Middle frontal gyrus (tissue), 1 donor: ENCODE results near the gene GNL3.
"Not testable (repeated sequence)": the region's sequence is repeated elsewhere in the genome, so short reads cannot be mapped to it uniquely, and the experiment has no call there.

Experiments
- DNase-seq: peaks from one replicate; pipeline ENCODE4 v3.0.0-alpha.2; 2015; ENCODE audit warnings: low spot score; ENCODE audit errors: extremely low spot score

Gene GNL3

GRCh38 chr3:52685709-52686691, at the start of gene GNL3, which contains the start of gene PBRM1:
TSS of gene GNL3 (plus strand) at chr3:52686032. CDS start at chr3:52686093, 61 bp downstream.
TSS of gene PBRM1 (minus strand) at chr3:52685913.
- DNase-seq = peak; percentile 96

- DNase-seq = no peak
Observed at GRCh38 chr3:52636673-52637072, 49.2 kb upstream of the GNL3 start.

GRCh38 chr3:52645549-52645948, 40.3 kb upstream of the GNL3 start:
- DNase-seq = no peak

- DNase-seq = no peak
Observed at GRCh38 chr3:52649461-52650210, 36.2 kb upstream of the GNL3 start.

- DNase-seq = no peak
Observed at GRCh38 chr3:52650439-52650838, 35.4 kb upstream of the GNL3 start.

GRCh38 chr3:52651592-52651991, 34.2 kb upstream of the GNL3 start:
- no peak for DNase-seq

GRCh38 chr3:52655895-52656294, 29.9 kb upstream of the GNL3 start:
- DNase-seq = no peak

GRCh38 chr3:52660046-52660445, 25.8 kb upstream of the GNL3 start:
- no peak for DNase-seq

- DNase-seq = no peak
Observed at GRCh38 chr3:52663098-52663497, 22.7 kb upstream of the GNL3 start.

GRCh38 chr3:52670621-52671521, 15.0 kb upstream of the GNL3 start:
- DNase-seq = no peak

GRCh38 chr3:52671676-52672075, 14.2 kb upstream of the GNL3 start:
- no peak for DNase-seq

GRCh38 chr3:52676201-52676600, 9.6 kb upstream of the GNL3 start:
- DNase-seq = not testable (repeated sequence)

GRCh38 chr3:52678265-52679198, 7.3 kb upstream of the GNL3 start:
- DNase-seq = no peak

- DNase-seq = no peak
Observed at GRCh38 chr3:52679199-52679538, 6.7 kb upstream of the GNL3 start.

- no peak for DNase-seq
Observed at GRCh38 chr3:52679811-52680210, 6.0 kb upstream of the GNL3 start.

GRCh38 chr3:52681596-52681995, 4.2 kb upstream of the GNL3 start:
- DNase-seq = no peak

- DNase-seq = no peak
Observed at GRCh38 chr3:52682016-52682415, 3.8 kb upstream of the GNL3 start.

- DNase-seq = no peak
Observed at GRCh38 chr3:52683611-52684010, 2.2 kb upstream of the GNL3 start.

GRCh38 chr3:52684184-52684583, 1.6 kb upstream of the GNL3 start:
- DNase-seq = no peak

GRCh38 chr3:52685285-52685708, 535 bp upstream of the GNL3 start:
- DNase-seq = no peak
